SKM-1 treated with dmso at 0.1 percent for 144 hours (cell line): ENCODE data around the gene SOAT2.
"Not testable (repeated sequence)": the region's sequence is repeated elsewhere in the genome, so short reads cannot be mapped to it uniquely, and the experiment has no call there.

Experiments used
- DNase-seq: peaks from one replicate; lab custom pipeline; 2025; ENCODE audit not compliant: unreplicated experiment; lab: John Stamatoyannopoulos, UW

The SOAT2 gene

DNA sequence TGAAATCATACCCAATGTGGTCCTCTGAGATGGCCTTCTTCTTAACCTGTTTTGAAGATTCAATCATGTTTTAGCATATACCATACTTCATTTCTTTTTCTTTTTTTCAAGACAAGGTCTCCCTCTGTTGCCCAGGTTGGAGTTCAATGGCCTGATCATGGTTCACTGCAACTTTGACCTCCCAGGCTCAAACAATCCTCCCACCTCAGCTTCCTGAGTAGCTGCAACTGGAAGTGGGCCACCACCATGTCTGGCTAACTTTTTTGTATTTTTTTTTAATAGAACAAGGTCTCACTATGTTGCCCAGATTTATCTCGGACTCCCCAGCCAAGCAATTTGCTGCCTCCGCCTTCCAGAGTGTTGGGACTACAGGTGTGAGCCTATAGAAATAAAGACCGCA lies 30.4 kb downstream of the SOAT2 start:
- DNase-seq: no peak

DNA sequence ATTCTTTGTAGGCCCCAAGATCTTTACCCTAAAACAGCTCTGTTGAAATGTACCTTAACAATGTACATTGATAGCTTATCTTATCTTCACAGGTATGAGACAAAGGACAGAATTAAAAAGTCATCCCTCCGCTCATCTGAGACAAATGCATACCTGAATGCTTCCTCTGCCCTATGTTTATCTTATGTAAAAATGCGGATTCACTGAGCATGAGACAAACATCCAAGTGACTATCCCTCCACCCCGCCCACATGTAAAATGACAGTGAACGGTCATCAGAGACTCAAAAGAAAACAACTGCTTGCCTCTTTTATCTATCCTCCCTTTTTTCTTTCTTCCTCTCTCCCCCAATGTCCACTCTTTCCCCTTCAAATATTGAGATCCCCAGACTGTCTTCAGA lies 40.1 kb downstream of the SOAT2 start:
- DNase-seq: no peak

DNA sequence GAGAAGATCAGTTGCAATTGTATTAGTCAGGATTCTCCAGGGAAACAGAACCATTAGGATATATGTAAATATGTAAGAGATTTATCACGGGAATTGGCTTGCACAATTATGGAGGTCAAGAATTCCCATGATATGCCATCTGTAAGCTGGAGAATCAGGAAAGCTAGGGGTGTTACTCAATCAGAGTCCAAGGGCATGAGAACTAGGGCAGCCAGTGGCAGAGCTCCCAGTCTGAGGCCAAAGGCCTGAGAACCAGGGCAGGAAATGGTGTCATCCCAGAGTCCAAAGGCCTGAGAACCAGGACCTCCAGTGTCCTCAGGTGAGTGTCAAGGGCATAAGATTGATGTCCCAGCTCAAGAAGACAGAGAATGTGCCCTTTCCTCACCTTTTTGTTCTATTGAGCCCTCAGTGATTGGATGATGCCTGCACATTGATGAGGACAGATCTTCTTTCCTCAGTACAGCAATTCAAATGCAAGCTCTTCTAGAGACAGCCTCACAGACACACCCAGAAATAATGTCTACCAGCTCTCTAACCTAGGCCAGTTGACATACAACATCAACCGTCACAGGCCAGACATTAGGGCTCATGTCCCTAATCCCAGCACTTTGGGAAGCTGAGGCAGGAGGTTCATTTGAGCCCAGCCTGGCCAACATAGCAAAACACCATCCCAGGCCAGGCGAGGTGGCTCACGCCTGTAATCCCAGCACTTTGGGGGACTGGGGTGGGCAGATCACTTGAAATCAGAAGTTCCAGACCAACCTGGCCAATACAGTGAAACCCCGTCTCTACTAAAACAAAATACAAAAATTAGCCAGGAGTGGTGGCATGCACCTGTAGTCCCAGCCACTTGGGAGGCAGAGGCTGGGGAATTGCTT lies 42.3 kb downstream of the SOAT2 start:
- no peak for DNase-seq

DNA sequence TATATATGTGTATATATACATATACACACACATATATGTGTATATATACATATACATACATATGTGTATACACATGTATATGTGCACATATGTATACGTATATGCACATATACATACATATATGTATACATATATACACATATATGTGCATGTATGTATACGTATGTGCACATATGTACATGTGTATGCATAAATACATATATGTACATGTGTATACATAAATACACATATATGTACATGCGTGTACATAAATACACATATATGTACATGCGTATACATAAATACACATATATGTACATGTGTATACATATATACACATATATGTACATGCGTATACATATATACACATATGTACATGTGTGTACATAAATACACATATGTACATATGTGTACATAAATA lies 43.9 kb downstream of the SOAT2 start:
- DNase-seq: no peak

DNA sequence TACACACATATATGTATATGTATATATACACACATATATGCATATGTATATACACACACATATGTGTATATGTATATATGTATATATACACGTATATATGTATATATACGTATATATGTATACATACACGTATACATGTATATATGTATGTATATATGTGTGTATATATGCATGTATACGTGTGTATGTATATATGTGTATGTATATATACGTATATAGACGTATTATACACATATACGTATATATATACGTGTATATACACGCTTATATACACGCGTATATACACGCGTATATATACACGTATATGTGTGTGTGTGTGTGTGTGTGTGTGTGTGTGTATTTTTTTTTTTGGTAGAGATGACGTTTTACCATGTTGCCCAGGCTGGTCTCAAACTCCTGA lies 44.4 kb downstream of the SOAT2 start:
- DNase-seq: no peak

DNA sequence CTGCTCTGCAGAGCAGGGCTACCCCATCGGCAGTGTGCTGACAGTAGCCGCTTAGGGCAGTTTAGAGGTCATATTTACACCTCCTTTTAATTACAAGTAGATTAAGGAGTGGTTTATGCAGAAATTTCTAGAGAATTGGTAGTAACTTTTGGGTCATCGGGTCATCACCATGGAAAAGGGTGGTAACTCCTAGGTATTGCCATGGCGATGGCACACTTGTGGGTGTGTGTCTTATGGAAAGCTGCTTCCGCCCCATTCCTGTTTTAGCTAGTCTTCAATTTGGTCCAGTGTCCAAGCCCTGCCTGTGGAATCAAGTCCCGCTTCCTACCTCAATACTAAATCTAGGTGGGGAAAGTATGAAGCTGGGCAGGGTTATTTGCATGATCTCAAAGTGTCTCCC lies 47.8 kb downstream of the SOAT2 start:
- no peak for DNase-seq

DNA sequence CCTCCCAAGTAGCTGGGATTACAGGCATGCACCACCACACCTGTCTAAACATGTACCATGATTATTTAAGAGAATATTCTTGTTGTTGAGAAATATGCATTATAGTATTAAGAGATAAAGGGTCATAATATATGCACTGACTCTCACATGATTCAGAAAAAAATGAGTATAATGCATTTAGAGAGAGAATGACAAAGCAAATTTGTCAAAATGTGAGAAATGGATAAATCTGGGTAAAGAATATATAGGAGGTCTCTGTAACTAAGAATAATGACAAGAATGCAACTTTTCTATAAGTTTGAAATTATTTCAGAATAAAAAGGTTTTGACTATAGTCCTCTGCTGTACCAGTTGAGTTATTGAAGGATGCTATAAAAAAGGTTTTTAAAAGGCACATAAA lies 49.1 kb downstream of the SOAT2 start:
- no peak for DNase-seq

DNA sequence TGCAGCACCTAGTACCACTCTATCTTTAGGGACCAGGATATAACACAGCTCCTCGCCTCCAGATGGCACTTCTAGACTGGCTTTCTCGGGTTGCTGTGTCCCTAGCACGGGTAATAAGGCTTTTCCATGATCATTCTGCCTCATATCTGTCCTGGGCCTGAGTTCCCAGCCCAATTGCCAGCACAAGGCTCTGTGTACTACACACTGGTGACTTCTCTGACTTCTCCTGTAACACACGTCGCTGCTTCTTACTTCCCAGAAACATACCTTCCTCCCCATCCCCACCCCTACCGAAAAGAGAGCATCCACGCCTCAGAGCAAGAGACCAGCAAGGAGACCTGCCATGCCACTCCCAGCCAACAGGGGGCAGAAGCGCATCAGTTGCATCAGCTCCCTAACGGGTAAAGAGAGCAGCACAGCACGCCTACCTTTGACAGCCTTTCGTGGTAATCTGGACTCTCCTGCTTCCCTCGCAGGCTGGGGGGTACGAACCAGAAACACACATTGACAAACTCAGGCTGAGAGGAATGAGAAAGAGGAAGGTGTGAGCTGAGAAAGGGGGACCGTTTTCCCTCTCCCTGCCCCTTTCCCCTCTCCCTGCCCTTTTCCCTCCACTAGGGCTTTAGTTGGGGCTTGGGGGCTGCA lies 56.0 kb downstream of the SOAT2 start:
- peak; percentile 31 for DNase-seq

DNA sequence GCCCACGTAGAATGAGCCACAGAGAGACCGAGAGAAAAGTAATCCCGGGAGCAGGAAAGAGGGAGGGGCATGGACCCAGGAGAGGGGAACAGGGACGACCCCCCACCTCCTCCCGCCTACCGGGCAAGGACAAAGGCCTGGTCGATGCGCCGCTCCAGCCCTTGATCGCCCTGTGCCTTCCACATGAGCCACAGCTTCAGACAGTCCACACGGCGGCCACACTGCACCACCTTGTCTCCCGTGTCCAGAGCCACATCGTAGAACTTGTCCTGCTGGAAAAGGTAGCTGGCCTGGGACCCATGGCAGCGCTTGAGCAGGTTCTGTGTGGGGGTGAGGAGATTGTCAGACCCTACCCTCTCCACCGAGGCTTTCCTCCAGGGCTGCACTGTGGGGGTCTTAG lies 56.7 kb downstream of the SOAT2 start:
- DNase-seq: no peak

DNA sequence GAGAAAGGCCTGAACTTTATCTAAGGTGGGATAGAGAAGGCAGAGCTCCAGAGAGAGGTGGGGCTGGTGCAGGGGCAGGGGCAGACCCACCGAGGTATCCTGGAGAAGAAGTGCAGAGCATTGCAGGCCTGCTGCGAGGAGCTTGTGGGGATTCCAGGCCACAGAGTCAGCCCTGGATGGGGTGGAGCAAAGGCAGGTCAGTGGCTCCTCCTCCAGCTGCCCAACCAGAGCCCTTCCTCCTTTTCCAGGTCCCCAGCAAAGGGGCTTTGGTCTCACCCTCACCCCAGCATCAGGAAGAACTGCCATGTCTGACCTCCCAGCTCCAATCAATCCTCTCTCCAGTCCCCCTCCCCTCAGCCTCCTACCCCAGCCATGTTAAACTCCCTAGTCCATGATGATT lies 57.4 kb downstream of the SOAT2 start:
- no peak for DNase-seq

DNA sequence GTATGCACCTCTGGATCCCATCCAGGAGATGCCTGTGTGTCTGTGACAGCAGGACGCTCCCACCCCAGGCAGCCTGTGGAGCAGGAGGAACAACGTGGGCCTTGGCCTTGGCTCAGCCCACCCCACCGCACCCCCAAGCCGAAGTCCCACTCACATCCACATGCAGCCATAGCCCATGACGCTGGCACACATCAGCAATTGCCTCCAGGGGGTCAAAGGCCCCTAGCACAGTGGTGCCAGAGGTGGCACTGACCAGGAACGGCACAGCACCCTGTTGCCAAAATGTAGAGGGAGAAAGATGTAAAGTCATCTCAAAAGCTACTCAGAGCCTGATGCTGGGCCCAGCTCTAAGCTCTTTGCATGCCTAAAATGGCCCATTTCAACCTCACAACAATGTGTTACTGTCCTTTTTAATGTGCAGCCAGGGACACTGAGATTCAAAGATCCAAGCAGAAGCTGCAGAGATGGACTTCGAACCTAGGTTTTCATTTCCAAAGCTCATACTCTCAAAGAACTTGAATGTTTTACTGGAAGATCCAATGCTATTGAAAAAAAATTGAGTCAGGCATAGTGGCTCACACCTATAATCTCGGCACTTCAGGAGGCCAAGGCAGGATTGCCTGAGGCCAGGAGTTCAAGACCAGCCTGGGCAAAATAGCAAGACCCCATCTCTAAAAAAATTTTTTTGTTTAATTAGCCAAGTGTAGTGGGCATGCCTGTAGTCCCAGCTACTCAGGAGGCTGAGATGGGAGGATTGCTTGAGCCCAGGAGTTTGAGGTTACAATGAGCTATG lies 58.0 kb downstream of the SOAT2 start:
- DNase-seq: no peak

DNA sequence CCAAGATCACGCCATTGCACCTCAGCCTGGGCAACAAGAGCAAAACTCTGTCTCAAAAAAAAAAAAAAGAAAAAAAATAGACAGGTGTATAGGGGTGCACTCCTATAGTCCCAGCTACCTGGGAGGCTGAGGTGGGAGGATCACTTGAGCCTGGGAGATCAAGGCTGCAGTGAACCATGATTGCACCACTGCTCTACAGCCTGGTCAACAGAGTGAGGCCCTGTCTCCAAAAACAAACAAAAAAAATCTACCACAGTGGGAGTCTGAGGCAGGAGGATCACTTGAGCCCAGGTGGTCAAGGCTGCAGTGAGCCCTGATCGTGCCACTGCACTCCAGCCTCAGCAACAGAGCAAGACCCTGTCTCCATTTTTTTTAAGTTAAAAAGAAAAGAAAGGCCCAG lies 59.7 kb downstream of the SOAT2 start:
- not testable (repeated sequence) for DNase-seq

DNA sequence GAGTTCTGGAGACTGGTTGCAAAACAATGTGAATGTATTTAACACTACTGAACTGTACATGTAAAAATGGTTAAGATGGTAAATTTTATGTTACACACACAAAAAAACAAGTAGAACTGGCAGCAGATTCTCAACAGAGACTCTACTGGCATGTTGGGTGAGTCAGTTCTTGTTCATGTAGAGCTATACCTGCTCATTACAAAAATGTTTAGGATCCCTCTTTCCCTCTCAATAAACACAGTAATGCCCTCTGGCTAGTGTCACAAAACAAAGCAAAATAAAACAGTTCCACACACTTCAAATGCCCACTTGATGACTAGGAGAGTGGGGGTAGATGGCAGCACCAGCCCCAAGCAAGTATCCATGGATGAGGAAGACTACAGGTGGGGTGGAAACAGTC lies 63.6 kb downstream of the SOAT2 start:
- no peak for DNase-seq

DNA sequence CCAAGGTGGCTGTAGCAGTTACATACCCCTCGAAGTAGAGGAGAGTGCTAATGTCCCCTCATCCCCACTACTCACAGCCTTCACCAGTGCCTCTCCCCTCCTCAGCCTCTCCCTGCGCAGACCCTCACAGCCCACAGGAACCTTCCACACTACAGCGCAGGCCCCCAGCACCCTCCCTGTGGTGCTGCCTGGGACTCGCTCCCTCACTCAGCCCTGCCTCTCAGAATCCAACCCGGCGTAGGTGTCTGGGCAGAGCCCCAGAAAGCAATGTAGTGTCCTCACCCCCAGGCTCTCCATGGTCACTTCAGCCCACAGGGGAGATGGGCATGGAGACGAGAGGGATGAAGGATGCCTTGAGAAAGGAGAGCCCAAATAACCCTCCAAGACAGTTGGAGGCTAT lies 66.4 kb downstream of the SOAT2 start:
- DNase-seq: no peak

DNA sequence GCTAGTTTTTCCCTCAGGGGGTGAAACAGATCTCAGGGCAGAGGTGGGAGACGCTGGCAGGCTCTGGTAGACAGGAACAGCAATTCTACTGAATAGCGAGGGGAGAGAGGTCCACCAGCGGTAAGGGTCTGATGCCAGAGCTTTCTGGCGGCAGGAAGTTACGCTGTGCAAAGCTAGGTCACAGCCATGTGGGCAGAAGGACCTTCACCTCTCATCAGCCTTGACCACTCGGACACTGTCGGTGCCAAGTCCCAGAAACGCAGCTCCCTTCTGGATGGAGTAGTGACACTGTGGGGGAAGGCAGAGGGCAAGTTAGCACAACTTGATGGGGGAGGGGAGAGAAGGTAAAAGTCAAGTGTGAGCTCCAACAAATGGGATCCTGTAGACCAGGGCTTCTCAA lies 66.9 kb downstream of the SOAT2 start:
- DNase-seq: no peak

DNA sequence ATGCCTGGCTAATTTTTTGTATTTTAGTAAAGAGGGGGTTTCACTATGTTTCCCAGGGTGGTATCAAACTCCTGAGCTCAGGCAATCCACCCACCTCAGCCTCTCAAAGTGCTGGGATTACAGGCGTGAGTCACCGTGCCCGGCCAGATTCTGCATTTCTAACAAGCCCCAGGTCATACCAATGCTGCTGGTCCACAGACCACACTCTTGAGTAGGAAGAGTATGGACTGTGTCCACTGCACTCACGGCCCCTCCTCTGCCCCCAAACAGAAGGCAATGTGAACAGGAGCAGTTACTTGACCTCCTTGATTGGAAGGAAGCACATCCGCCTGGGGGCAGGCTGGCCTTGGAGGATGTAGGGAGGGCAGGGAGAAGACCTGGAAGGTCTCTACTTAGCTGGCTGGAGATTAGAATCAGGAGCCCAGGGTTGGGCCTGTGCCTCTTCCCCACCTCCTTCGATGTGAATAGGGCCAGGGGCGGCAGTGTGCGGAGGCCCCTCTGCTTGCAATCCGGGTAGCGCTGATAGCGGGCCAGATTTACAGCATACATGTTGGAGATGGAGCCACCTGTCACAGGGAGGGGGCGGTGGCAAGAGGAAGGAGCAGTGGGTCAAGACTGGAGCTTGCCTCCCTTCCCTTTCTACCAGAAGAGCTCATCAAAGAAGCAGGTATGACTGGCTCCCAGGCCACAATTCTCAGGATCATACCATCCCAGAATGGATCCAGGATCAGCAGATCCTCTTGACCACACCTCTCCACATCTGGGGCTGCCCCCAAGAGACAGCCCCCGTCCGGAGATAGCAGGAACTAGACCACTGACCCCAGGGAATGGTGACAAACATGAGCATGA lies 67.8 kb downstream of the SOAT2 start:
- DNase-seq: no peak

DNA sequence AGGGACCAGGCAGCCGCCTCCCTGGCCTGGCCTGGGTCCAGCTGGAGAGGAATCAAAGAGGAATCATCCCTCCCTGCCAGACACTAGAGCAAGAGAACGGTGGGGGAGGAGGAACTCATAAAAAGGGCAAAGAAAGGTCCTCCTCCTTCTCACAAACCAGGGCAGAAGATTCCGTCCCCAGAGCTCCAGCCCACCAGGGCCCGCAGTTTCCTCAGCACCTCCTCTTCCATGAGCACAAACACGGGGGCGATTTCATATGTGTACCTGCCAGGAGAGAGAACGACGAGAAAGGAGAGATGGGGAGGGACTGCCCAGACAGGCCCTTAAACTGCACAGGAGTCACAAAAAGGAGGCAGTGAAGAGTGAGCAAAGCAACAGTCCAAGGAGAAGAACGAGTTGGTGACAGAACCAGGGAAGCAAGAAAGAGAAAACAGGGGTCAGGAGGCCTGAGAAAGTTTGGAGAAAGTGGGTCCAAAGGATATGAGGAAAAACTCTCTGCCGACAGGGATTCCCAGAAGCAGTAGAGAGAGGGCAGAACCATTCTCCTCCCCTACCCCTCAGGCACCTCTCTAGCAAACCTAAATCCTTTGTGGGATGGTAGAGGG lies 68.5 kb downstream of the SOAT2 start:
- DNase-seq: no peak

DNA sequence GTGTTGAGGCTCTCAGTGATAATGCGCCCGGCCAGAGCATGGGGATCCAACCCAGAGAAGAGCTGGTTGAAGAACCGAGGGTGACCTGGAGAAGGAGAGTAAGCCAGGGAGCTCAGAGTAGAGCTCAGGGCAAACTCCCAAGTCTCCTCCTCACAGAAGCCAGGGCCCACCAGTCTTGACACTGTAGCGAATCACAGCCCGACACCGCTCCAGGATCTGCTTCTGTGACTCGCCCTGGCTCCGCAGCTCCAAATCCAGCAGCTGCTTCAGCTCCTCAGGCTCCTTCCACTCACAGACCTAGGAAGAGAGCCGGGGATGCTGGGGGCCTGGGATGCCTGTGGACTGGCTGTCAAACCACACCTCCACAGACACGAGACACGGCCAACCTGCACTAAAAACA lies 69.1 kb downstream of the SOAT2 start:
- no peak for DNase-seq

DNA sequence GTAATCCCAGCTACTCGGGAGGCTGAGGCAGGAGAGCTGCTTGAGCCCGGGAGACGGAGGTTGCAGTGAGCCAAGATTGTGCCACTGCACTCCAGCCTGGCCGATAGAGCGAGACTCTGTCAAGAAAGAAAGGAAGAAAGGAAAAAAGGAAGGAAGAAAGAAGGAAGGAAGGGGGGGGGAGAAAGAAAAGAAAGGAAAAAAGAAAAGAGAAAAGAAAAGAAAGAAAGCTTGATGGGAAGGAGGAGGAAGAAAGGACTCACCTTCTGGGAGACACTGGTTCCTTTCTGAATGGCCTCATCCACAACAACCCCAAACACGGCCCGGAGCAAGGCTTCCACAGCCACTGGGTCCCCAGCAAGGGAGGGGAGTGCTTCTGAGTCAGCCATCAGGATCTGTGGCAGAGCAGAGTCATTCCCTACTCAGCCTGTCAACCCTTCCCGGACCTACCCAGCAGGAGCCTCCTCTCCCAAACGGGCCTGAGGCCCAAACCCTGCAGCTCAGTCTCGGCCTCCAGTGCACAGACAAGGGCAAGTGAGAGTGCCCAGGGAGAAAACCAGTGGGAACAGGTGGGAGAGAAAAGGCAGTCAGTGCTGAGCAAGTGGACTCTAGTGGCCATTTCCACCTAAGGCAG lies 69.9 kb downstream of the SOAT2 start:
- no peak for DNase-seq
